H9 (cell line): ENCODE measurements around the gene ZNRF1. TPM values are rescaled to one million over a fixed set of nuclear protein-coding genes. Genes with fewer than 3 reads are reported as not detected.

Experiments used
- DNase-seq: peaks from one replicate; pipeline ENCODE4 v3.0.0-alpha.2; 2017
- H2AFZ ChIP-seq: one replicate; pipeline ENCODE4 v1.6.1; 2013; ENCODE audit warnings: mild to moderate bottlenecking, low read length, control low read depth, moderate library complexity
- H2AK5ac ChIP-seq: 2 replicates; pipeline ENCODE4 v1.6.1; 2013; ENCODE audit warnings: low read length, control low read depth, mixed read lengths; ENCODE audit not compliant: insufficient read length
- H2BK120ac ChIP-seq: one replicate; pipeline ENCODE4 v1.6.1; 2013; ENCODE audit warnings: low read depth, mild to moderate bottlenecking, low read length, control low read depth, inconsistent platforms; ENCODE audit not compliant: poor library complexity, severe bottlenecking
- H2BK12ac ChIP-seq: 2 replicates; pipeline ENCODE4 v1.6.1; 2013; ENCODE audit warnings: low read length, control low read depth, mixed read lengths, low read depth; ENCODE audit not compliant: insufficient read length
- H2BK15ac ChIP-seq: 2 replicates; pipeline ENCODE4 v1.6.1; 2013; ENCODE audit warnings: low read depth, low read length, control low read depth
- H2BK20ac ChIP-seq: one replicate; pipeline ENCODE4 v1.6.1; 2013; ENCODE audit warnings: low read depth, mild to moderate bottlenecking, low read length, control low read depth, inconsistent platforms; ENCODE audit not compliant: poor library complexity, severe bottlenecking
- H2BK5ac ChIP-seq: 2 replicates; pipeline ENCODE4 v1.6.1; 2013; ENCODE audit warnings: low read length, control low read depth, mixed read lengths; ENCODE audit not compliant: insufficient read length
- H3K14ac ChIP-seq: 2 replicates; pipeline ENCODE4 v1.6.1; 2013; ENCODE audit warnings: low read length, control low read depth; ENCODE audit not compliant: insufficient read depth
- H3K18ac ChIP-seq: 2 replicates; pipeline ENCODE4 v1.6.1; 2013; ENCODE audit warnings: low read depth, mild to moderate bottlenecking, mixed read lengths, low read length, control low read depth; ENCODE audit not compliant: insufficient read length
- H3K23ac ChIP-seq: 2 replicates; pipeline ENCODE4 v1.6.1; 2013; ENCODE audit warnings: low read length, control low read depth, mixed read lengths, low read depth; ENCODE audit not compliant: insufficient read length
- H3K23me2 ChIP-seq: 2 replicates; pipeline ENCODE4 v1.6.1; 2013; ENCODE audit warnings: low read depth, mild to moderate bottlenecking, mixed read lengths, low read length, control low read depth; ENCODE audit not compliant: insufficient read length, poor library complexity, severe bottlenecking
- H3K27ac ChIP-seq: 2 replicates; pipeline ENCODE4 v1.5.1; 2013; ENCODE audit warnings: low read length, control low read depth, mixed read lengths, low read depth; ENCODE audit not compliant: insufficient read length
- H3K27me3 ChIP-seq: 2 replicates; pipeline ENCODE4 v1.6.1; 2013; ENCODE audit warnings: low read length, control low read depth, inconsistent platforms; ENCODE audit not compliant: insufficient read depth
- H3K4ac ChIP-seq: 2 replicates; pipeline ENCODE4 v1.6.1; 2013; ENCODE audit warnings: low read depth, mild to moderate bottlenecking, control low read depth, inconsistent platforms, low read length, moderate library complexity
- H3K4me1 ChIP-seq: 2 replicates; pipeline ENCODE4 v1.6.1; 2013; ENCODE audit warnings: low read length, control low read depth, inconsistent platforms; ENCODE audit not compliant: insufficient read depth
- H3K4me2 ChIP-seq: 2 replicates; pipeline ENCODE4 v1.6.1; 2013; ENCODE audit warnings: low read length, control low read depth, mixed read lengths; ENCODE audit not compliant: insufficient read length, insufficient read depth
- H3K56ac ChIP-seq: 2 replicates; pipeline ENCODE4 v1.6.1; 2013; ENCODE audit warnings: low read depth, mild to moderate bottlenecking, mixed read lengths, low read length, control low read depth; ENCODE audit not compliant: insufficient read length
- H3K79me1 ChIP-seq: 2 replicates; pipeline ENCODE4 v1.6.1; 2013; ENCODE audit warnings: low read depth, mild to moderate bottlenecking, moderate library complexity, low read length, control low read depth, inconsistent platforms; ENCODE audit not compliant: insufficient read depth, poor library complexity, severe bottlenecking
- H3K79me2 ChIP-seq: 2 replicates; pipeline ENCODE4 v1.6.1; 2013; ENCODE audit warnings: low read length, control low read depth, inconsistent platforms; ENCODE audit not compliant: insufficient read depth
- H3K9ac ChIP-seq: 2 replicates; pipeline ENCODE4 v1.6.1; 2013; ENCODE audit warnings: low read length, control low read depth, mixed read lengths; ENCODE audit not compliant: insufficient read length; ENCODE audit errors: extremely low read depth
- H3K9me3 ChIP-seq: one replicate; pipeline ENCODE4 v1.6.1; 2013; ENCODE audit warnings: low read depth, low read length, inconsistent platforms; ENCODE audit not compliant: control insufficient read depth
- H3T11ph ChIP-seq: one replicate; pipeline ENCODE4 v1.6.1; 2013; ENCODE audit warnings: mild to moderate bottlenecking, low read length, control low read depth, inconsistent platforms
- H4K20me1 ChIP-seq: one replicate; pipeline ENCODE4 v1.6.1; 2013; ENCODE audit not compliant: control insufficient read depth, insufficient read length, insufficient read depth
- H4K5ac ChIP-seq: 2 replicates; pipeline ENCODE4 v1.6.1; 2013; ENCODE audit warnings: low read depth, mild to moderate bottlenecking, mixed read lengths, low read length, control low read depth; ENCODE audit not compliant: insufficient read length
- H4K8ac ChIP-seq: replicated peaks from 2 replicates; pipeline ENCODE4 v1.6.1; 2013; ENCODE audit warnings: low read length, control low read depth, mixed read lengths, low read depth; ENCODE audit not compliant: insufficient read length
- H4K91ac ChIP-seq: 2 replicates; pipeline ENCODE4 v1.6.1; 2013; ENCODE audit warnings: low read depth, mild to moderate bottlenecking, moderate library complexity, mixed read lengths, low read length, control low read depth; ENCODE audit not compliant: insufficient read length
- H3K27ac Mint-ChIP-seq, 3 experiments: 2 replicates in 2 of 3; 3 replicates in 1 of 3; pipeline ENCODE4 v1.8.0; 2020 to 2021; ENCODE audit warnings: mixed read lengths in 3 of 3, mild to moderate bottlenecking in 1 of 3, moderate library complexity in 1 of 3
- H3K27me3 Mint-ChIP-seq: 2 replicates; pipeline ENCODE4 v1.8.0; 2021; ENCODE audit warnings: low read depth, mild to moderate bottlenecking, moderate library complexity, mixed read lengths
- H3K36me3 Mint-ChIP-seq, 3 experiments: 2 replicates in 2 of 3; 3 replicates in 1 of 3; pipeline ENCODE4 v1.8.0; 2020 to 2021; ENCODE audit warnings: low read depth in 3 of 3, mixed read lengths in 3 of 3; ENCODE audit not compliant: insufficient read depth in 1 of 3
- H3K4me1 Mint-ChIP-seq, 2 experiments: 2 replicates each; pipeline ENCODE4 v1.8.0; 2020; ENCODE audit warnings: mixed read lengths in 2 of 2
- H3K4me3 Mint-ChIP-seq, 2 experiments: 2 replicates in 1 of 2; 3 replicates in 1 of 2; pipeline ENCODE4 v1.8.0; 2020 to 2021; ENCODE audit warnings: mild to moderate bottlenecking in 2 of 2, mixed read lengths in 2 of 2, moderate library complexity in 1 of 2
- H3K9me3 Mint-ChIP-seq, 2 experiments: 2 replicates in 1 of 2; 3 replicates in 1 of 2; pipeline ENCODE4 v1.8.0; 2020; ENCODE audit warnings: mild to moderate bottlenecking in 2 of 2, mixed read lengths in 2 of 2, moderate library complexity in 1 of 2
- WGBS: extraction: QIAGEN DNeasy Blood & Tissue Kit; methylation state at CpG from one replicate; pipeline ENCODE4 v1.1.7; 2013; ENCODE audit warnings: missing lambda C conversion rate, low lambda C conversion rate, mixed read lengths; ENCODE audit not compliant: insufficient read length; ENCODE audit errors: extremely low coverage; 5-methylcytosine and 5-hydroxymethylcytosine counted together
- total RNA-seq: library from RNA; stranded (reverse); gene quantifications from 2 replicates; pipeline ENCODE4 v1.2.1, GENCODE V29; 2021
- TF ChIP-seq, protein P1 (sequence below): fragments of 200-600 bp; sonication (generic); conservative IDR thresholded peaks from 3 replicates; pipeline ENCODE4 v1.8.0; 2021; ENCODE audit warnings: antibody characterized with exemption, mild to moderate bottlenecking

ZNRF1 gene
- total RNA-seq, 1 experiment from 2014 or later = 49.6 TPM

DNA sequence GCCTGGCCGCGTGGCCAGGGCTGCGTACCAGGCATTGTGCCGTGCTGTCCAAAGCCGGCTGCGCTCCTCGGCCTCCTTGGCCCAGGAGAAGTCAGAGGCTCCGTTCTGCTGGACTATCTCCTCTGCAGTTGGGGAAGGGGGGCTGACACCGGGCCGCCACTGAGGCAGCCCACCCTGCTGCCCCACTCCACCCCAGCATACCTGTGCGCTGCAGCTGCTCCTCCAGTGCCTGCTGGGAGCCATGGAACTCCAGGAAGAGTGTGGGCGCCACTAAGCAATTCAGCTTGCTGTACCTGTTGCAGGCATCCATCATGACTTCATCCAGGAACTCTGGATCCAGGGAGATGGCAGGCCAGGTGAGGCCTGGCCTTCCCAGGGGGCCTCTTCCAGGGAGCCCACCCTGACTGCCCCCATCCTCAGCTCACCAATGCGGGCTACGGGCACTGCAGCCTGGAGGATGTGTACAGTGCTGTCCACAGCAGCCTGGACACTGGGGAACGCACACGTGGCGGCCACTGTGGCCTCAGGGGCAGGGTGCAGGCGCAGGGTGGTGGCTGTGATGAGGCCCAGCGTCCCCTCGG lies 114.8 kb downstream of the ZNRF1 start:
- no peaks in the 10 kb centered on the region for H3K27me3 ChIP-seq
- TF ChIP-seq, protein P1, sequence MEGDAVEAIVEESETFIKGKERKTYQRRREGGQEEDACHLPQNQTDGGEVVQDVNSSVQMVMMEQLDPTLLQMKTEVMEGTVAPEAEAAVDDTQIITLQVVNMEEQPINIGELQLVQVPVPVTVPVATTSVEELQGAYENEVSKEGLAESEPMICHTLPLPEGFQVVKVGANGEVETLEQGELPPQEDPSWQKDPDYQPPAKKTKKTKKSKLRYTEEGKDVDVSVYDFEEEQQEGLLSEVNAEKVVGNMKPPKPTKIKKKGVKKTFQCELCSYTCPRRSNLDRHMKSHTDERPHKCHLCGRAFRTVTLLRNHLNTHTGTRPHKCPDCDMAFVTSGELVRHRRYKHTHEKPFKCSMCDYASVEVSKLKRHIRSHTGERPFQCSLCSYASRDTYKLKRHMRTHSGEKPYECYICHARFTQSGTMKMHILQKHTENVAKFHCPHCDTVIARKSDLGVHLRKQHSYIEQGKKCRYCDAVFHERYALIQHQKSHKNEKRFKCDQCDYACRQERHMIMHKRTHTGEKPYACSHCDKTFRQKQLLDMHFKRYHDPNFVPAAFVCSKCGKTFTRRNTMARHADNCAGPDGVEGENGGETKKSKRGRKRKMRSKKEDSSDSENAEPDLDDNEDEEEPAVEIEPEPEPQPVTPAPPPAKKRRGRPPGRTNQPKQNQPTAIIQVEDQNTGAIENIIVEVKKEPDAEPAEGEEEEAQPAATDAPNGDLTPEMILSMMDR = no peak
- H3K14ac ChIP-seq = no peak overlapping the region; the same call in 1 of the 2 replicates
- H2BK20ac ChIP-seq = no peak overlapping the region
- H3K23me2 ChIP-seq = no peaks in the 10 kb centered on the region
- no peaks in the 10 kb centered on the region for H3K79me1 ChIP-seq
- no peak overlapping the region for H2BK12ac ChIP-seq
- no peak overlapping the region for H3K18ac ChIP-seq
- Mint-ChIP-seq H3K27me3 (peaks cover 4% of the 10 kb centered on the region; the same call in 1 of the 2 replicates), H3K4me3 (no peak overlapping the region), H3K27ac (no peak overlapping the region; a peak in 1 of 7 replicates), H3K9me3 (0 out of 5 replicates have a peak, but pooled peaks cover 0 to 3% of the 10 kb centered on the region in 2 experiments), H3K36me3 (peaks cover 0 to 2% (median 0%) of the 10 kb centered on the region in 3 experiments; a peak in 3 of 7 replicates), H3K4me1 (peaks cover 52 to 67% of the 10 kb centered on the region in 2 experiments)
- H3K27ac ChIP-seq = no peak overlapping the region
- H3K9ac ChIP-seq = no peak overlapping the region
- no CpG with 5 or more reads among the region's 20 CpGs for WGBS
- H3K23ac ChIP-seq = no peak overlapping the region
- H2AFZ ChIP-seq = no peak overlapping the region
- H4K5ac ChIP-seq = no peak overlapping the region
- no peaks in the 10 kb centered on the region for H3K9me3 ChIP-seq
- H3T11ph ChIP-seq = no peak overlapping the region
- no peak overlapping the region for H2BK120ac ChIP-seq
- H4K91ac ChIP-seq = no peak overlapping the region
- H3K4ac ChIP-seq = no peak overlapping the region; the same call in 1 of the 2 replicates
- H3K4me1 ChIP-seq = peaks cover 6% of the 10 kb centered on the region; the same call in 1 of the 2 replicates
- no peaks in the 10 kb centered on the region for H4K20me1 ChIP-seq
- no peak overlapping the region for H3K56ac ChIP-seq
- H3K79me2 ChIP-seq = no peaks in the 10 kb centered on the region
- H2BK5ac ChIP-seq = no peak overlapping the region
- no peak overlapping the region for H2AK5ac ChIP-seq
- no peak overlapping the region for H4K8ac ChIP-seq
- H2BK15ac ChIP-seq = no peak overlapping the region
- H3K4me2 ChIP-seq = no peak overlapping the region
- DNase-seq = no peak
